Loucy (cell line): ENCODE measurements around the gene EMC1.

Experiments
- CTCF ChIP-seq: fragments of 200-600 bp; sonication (generic); conservative IDR thresholded peaks from 2 replicates; pipeline ENCODE4 v1.5.1; 2014; ENCODE audit warnings: mild to moderate bottlenecking, antibody characterized with exemption, low read length
- EZH2phosphoT487 ChIP-seq: fragments of 200-600 bp; IDR thresholded peaks from 2 replicates; pipeline ENCODE4 v1.6.1; 2018; ENCODE audit warnings: antibody characterized with exemption, mild to moderate bottlenecking, moderate library complexity, borderline replicate concordance

GRCh38 chr1:19284881-19285280 lies 33.6 kb upstream of the EMC1 start:
- no peak for TF ChIP-seq CTCF
- no peak for TF ChIP-seq EZH2phosphoT487
